SU-DHL-6 (cell line): Measurements from ENCODE around the gene RTN4R.

Experiments used
- H2AFZ ChIP-seq: fragments of 200-600 bp; sonication (generic); 2 replicates; pipeline ENCODE4 v1.6.1; 2014; ENCODE audit warnings: low read depth, mild to moderate bottlenecking, moderate library complexity, mixed read lengths, antibody characterized with exemption, low read length; ENCODE audit not compliant: severe bottlenecking
- H3F3A ChIP-seq: fragments of 200-600 bp; shearing (Covaris generic); 2 replicates; pipeline ENCODE4 v1.6.0; 2016; ENCODE audit warnings: antibody characterized with exemption, mild to moderate bottlenecking; ENCODE audit not compliant: insufficient read depth
- H3K27ac ChIP-seq: fragments of 200-600 bp; sonication (generic); 2 replicates; pipeline ENCODE4 v1.5.1; 2016; ENCODE audit warnings: low read depth, mild to moderate bottlenecking, low read length, moderate library complexity, mixed read lengths
- H3K27me3 ChIP-seq: fragments of 200-600 bp; sonication (generic), shearing (Covaris generic); 2 replicates; pipeline ENCODE4 v1.6.0; 2014; ENCODE audit warnings: mild to moderate bottlenecking, low read length
- H3K36me3 ChIP-seq: fragments of 200-600 bp; sonication (generic); 2 replicates; pipeline ENCODE4 v1.6.1; 2014; ENCODE audit warnings: mild to moderate bottlenecking, low read length, mixed read lengths
- H3K4me2 ChIP-seq: fragments of 300-600, 200-600 bp; shearing (Covaris generic), sonication (generic); 2 replicates; pipeline ENCODE4 v1.6.0; 2014; ENCODE audit warnings: low read length, low read depth, mild to moderate bottlenecking; ENCODE audit not compliant: poor library complexity, severe bottlenecking
- H3K4me3 ChIP-seq: fragments of 200-600 bp; sonication (generic); 2 replicates; pipeline ENCODE4 v1.5.1; 2014; ENCODE audit warnings: antibody characterized with exemption, low read length, mild to moderate bottlenecking, mixed read lengths; ENCODE audit not compliant: insufficient read depth, poor library complexity, severe bottlenecking
- H3K79me2 ChIP-seq: fragments of 200-600 bp; sonication (generic); 2 replicates; pipeline ENCODE4 v1.6.1; 2014; ENCODE audit warnings: mild to moderate bottlenecking, low read length, moderate library complexity; ENCODE audit not compliant: insufficient read depth
- H3K9ac ChIP-seq: fragments of 200-600 bp; sonication (generic); 2 replicates; pipeline ENCODE4 v1.7.0; 2014; ENCODE audit warnings: mild to moderate bottlenecking, low read length
- H3K9me2 ChIP-seq: fragments of 200-600 bp; sonication (generic); replicated peaks from 2 replicates; pipeline ENCODE4 v1.6.1; 2014; ENCODE audit warnings: low read length; ENCODE audit not compliant: insufficient read depth
- H3K9me3 ChIP-seq: fragments of 200-600 bp; sonication (generic); 2 replicates; pipeline ENCODE4 v1.6.1; 2014; ENCODE audit warnings: low read length, mixed read lengths; ENCODE audit not compliant: insufficient read depth
- H4K20me1 ChIP-seq: fragments of 200-600 bp; sonication (generic); 2 replicates; pipeline ENCODE4 v1.6.1; 2014; ENCODE audit warnings: low read depth, mild to moderate bottlenecking, antibody characterized with exemption, low read length, moderate library complexity, mixed read lengths
- CTCF ChIP-seq: fragments of 200-600 bp; sonication (generic); IDR thresholded peaks from one replicate; pipeline ENCODE4 v1.5.1; 2017; ENCODE audit warnings: antibody characterized with exemption, mild to moderate bottlenecking, low read length, moderate library complexity; ENCODE audit not compliant: insufficient read depth, poor library complexity, severe bottlenecking
- EZH2phosphoT487 ChIP-seq: fragments of 200-600 bp; sonication (generic), shearing (Covaris generic); conservative IDR thresholded peaks from 2 replicates; pipeline ENCODE4 v1.6.1; 2018; ENCODE audit warnings: mild to moderate bottlenecking, antibody characterized with exemption, low read length, moderate library complexity, mixed read lengths

Gene RTN4R

GRCh38 chr22:20258584-20259326 lies 9.4 kb downstream of the RTN4R start:
- Histone ChIP-seq H4K20me1 (no peaks in the 10 kb centered on the region), H3K4me3 (no peak overlapping the region), H3F3A (no peaks in the 10 kb centered on the region), H3K4me2 (no peak overlapping the region), H3K9me3 (no peaks in the 10 kb centered on the region), H3K9me2 (no peaks in the 10 kb centered on the region), H3K27me3 (no peaks in the 10 kb centered on the region), H3K36me3 (no peaks in the 10 kb centered on the region), H3K9ac (no peak overlapping the region), H2AFZ (no peak overlapping the region), H3K79me2 (no peaks in the 10 kb centered on the region), H3K27ac (no peak overlapping the region)
- TF ChIP-seq EZH2phosphoT487 (no peak), CTCF (peak; percentile 35)

- Histone ChIP-seq H4K20me1 (no peaks in the 10 kb centered on the region), H3K27me3 (no peaks in the 10 kb centered on the region), H3K9ac (no peak overlapping the region), H3K27ac (no peak overlapping the region), H2AFZ (no peak overlapping the region), H3K4me3 (no peak overlapping the region), H3K4me2 (no peak overlapping the region), H3K9me2 (no peaks in the 10 kb centered on the region), H3K36me3 (no peaks in the 10 kb centered on the region), H3K9me3 (no peaks in the 10 kb centered on the region), H3F3A (no peaks in the 10 kb centered on the region), H3K79me2 (no peaks in the 10 kb centered on the region)
- no peak for TF ChIP-seq CTCF
- no peak for TF ChIP-seq EZH2phosphoT487
These were observed 10.2 kb downstream of the RTN4R start for GRCh38 chr22:20258021-20258299.

GRCh38 chr22:20257212-20258020 lies 10.7 kb downstream of the RTN4R start:
- no peaks in the 10 kb centered on the region for H3K79me2 ChIP-seq
- no peak overlapping the region for H3K4me3 ChIP-seq
- H2AFZ ChIP-seq, result no peak overlapping the region

More at GRCh38 chr22:20257212-20258020, 10.7 kb downstream of the RTN4R start:
- Histone ChIP-seq H3K9me3 (no peaks in the 10 kb centered on the region), H4K20me1 (no peaks in the 10 kb centered on the region), H3K27ac (no peak overlapping the region), H3K9ac (no peak overlapping the region), H3K9me2 (no peaks in the 10 kb centered on the region), H3K4me2 (no peak overlapping the region), H3K27me3 (no peaks in the 10 kb centered on the region), H3K36me3 (no peaks in the 10 kb centered on the region), H3F3A (no peaks in the 10 kb centered on the region)
- TF ChIP-seq EZH2phosphoT487, result no peak
- no peak for TF ChIP-seq CTCF
